Neural cell (in vitro differentiated cells): ENCODE results near the gene ARHGEF12. TPM values are rescaled to one million over a fixed set of nuclear protein-coding genes. Genes with fewer than 3 reads are reported as not detected.
A peak's percentile ranks its signal among the peaks of the same experiment; 100 is the strongest.

Experiments used
- H2AFZ ChIP-seq: fragments of 200-600, 300-800 bp; sonication (generic), shearing (Covaris generic); 2 replicates; pipeline ENCODE4 v1.6.0; 2014; ENCODE audit warnings: low read depth, mild to moderate bottlenecking, antibody characterized with exemption, low read length, moderate library complexity
- H3F3A ChIP-seq: fragments of 200-600 bp; shearing (Covaris generic); 2 replicates; pipeline ENCODE4 v1.6.1; 2016; ENCODE audit warnings: mild to moderate bottlenecking, moderate library complexity, mixed read lengths, antibody characterized with exemption, low read length; ENCODE audit not compliant: insufficient read depth, poor library complexity, severe bottlenecking
- H3K27ac ChIP-seq: fragments of 200-600, 300-800 bp; sonication (generic), shearing (Covaris generic); 2 replicates; pipeline ENCODE4 v1.5.1; 2014; ENCODE audit warnings: mild to moderate bottlenecking, low read length, moderate library complexity
- H3K27me3 ChIP-seq: fragments of 300-800, 200-600 bp; sonication (generic), shearing (Covaris generic); 2 replicates; pipeline ENCODE4 v1.6.0; 2014; ENCODE audit warnings: mild to moderate bottlenecking, low read depth, low read length, moderate library complexity; ENCODE audit not compliant: insufficient read depth
- H3K36me3 ChIP-seq: fragments of 300-800, 200-600 bp; sonication (generic), shearing (Covaris generic); 2 replicates; pipeline ENCODE4 v1.5.1; 2014; ENCODE audit warnings: mild to moderate bottlenecking, antibody characterized with exemption, low read length, moderate library complexity; ENCODE audit not compliant: insufficient read depth
- H3K4me2 ChIP-seq: fragments of 300-800, 200-600 bp; sonication (generic), shearing (Covaris generic); 2 replicates; pipeline ENCODE4 v1.6.0; 2014; ENCODE audit warnings: mild to moderate bottlenecking, low read length
- H3K4me3 ChIP-seq: fragments of 300-800, 200-600 bp; sonication (generic), shearing (Covaris generic); 2 replicates; pipeline ENCODE4 v1.5.1; 2014; ENCODE audit warnings: mild to moderate bottlenecking, low read length, moderate library complexity
- H3K79me2 ChIP-seq: fragments of 200-600 bp; shearing (Covaris generic); replicated peaks from 2 replicates; pipeline ENCODE4 v1.6.0; 2014; ENCODE audit warnings: mild to moderate bottlenecking, low read length, moderate library complexity; ENCODE audit not compliant: insufficient read depth
- H3K9ac ChIP-seq: fragments of 300-800, 200-600 bp; sonication (generic), shearing (Covaris generic); 2 replicates; pipeline ENCODE4 v1.6.1; 2016; ENCODE audit warnings: mild to moderate bottlenecking, low read length, mixed read lengths
- H3K9me2 ChIP-seq: fragments of 200-600 bp; shearing (Covaris generic); 2 replicates; pipeline ENCODE4 v1.6.1; 2016; ENCODE audit warnings: mild to moderate bottlenecking, low read length, mixed read lengths; ENCODE audit not compliant: insufficient read depth
- H3K9me3 ChIP-seq: fragments of 200-600, 300-800 bp; sonication (generic), shearing (Covaris generic); 2 replicates; pipeline ENCODE4 v1.6.1; 2016; ENCODE audit warnings: mild to moderate bottlenecking, mixed run types, low read length, moderate library complexity, mixed read lengths
- H4K20me1 ChIP-seq: fragments of 200-600 bp; shearing (Covaris generic); 2 replicates; pipeline ENCODE4 v1.6.1; 2016; ENCODE audit warnings: mild to moderate bottlenecking, mixed run types; ENCODE audit not compliant: insufficient read depth
- CTCF ChIP-seq: fragments of 450-650 bp; IDR thresholded peaks from 2 replicates; pipeline ENCODE4 v1.5.1; 2014; ENCODE audit warnings: antibody characterized with exemption, mild to moderate bottlenecking, moderate library complexity; ENCODE audit not compliant: poor library complexity, severe bottlenecking
- EP300 ChIP-seq: fragments of 450-650 bp; conservative IDR thresholded peaks from 2 replicates; pipeline ENCODE4 v1.6.1; 2014; ENCODE audit warnings: antibody characterized with exemption, mild to moderate bottlenecking, moderate library complexity; ENCODE audit not compliant: poor library complexity, severe bottlenecking
- EZH2 ChIP-seq: fragments of 200-600, 300-800 bp; shearing (Covaris generic), sonication (generic); IDR thresholded peaks from 2 replicates; pipeline ENCODE4 v1.6.1; 2014; ENCODE audit warnings: antibody characterized with exemption, low read length, borderline replicate concordance, mild to moderate bottlenecking; ENCODE audit not compliant: insufficient read depth, poor library complexity, severe bottlenecking
- MXI1 ChIP-seq: fragments of 450-650 bp; conservative IDR thresholded peaks from 2 replicates; pipeline ENCODE4 v1.6.1; 2014; ENCODE audit warnings: antibody characterized with exemption, mild to moderate bottlenecking; ENCODE audit not compliant: poor library complexity, severe bottlenecking
- POLR2AphosphoS5 ChIP-seq: IDR thresholded peaks from 2 replicates; pipeline ENCODE4 v1.6.1; 2012
- RAD21 ChIP-seq: fragments of 450-650 bp; conservative IDR thresholded peaks from 2 replicates; pipeline ENCODE4 v1.6.1; 2014; ENCODE audit warnings: antibody characterized with exemption, mild to moderate bottlenecking, moderate library complexity
- REST ChIP-seq: IDR thresholded peaks from 2 replicates; pipeline ENCODE4 v1.6.1; 2012; ENCODE audit warnings: borderline replicate concordance
- SMC3 ChIP-seq: fragments of 450-650 bp; conservative IDR thresholded peaks from 2 replicates; pipeline ENCODE4 v1.6.1; 2014; ENCODE audit warnings: antibody characterized with exemption, mild to moderate bottlenecking, moderate library complexity; ENCODE audit not compliant: poor library complexity
- TAF1 ChIP-seq: IDR thresholded peaks from 2 replicates; pipeline ENCODE4 v1.6.1; 2012; ENCODE audit warnings: low read depth
- polyA plus RNA-seq: library from polyadenylated mRNA; depleted of rRNA; stranded (reverse); fragments of >200 nt; gene quantifications from 2 replicates; pipeline ENCODE4 v1.2.3, GENCODE V29; 2014

The ARHGEF12 gene
- polyA plus RNA-seq, 1 donor from 2014 or later, result 93.4 TPM

- H3K9ac ChIP-seq, result no peak overlapping the region
- peaks cover 3% of the 10 kb centered on the region for H3F3A ChIP-seq
- H4K20me1 ChIP-seq, result peaks cover 7% of the 10 kb centered on the region
- H3K9me2 ChIP-seq, result no peaks in the 10 kb centered on the region
- H3K9me3 ChIP-seq, result no peaks in the 10 kb centered on the region
- no peak overlapping the region for H3K4me2 ChIP-seq
- peaks cover 97% of the 10 kb centered on the region for H3K79me2 ChIP-seq
- peak overlapping the region; percentile 32 for H3K4me3 ChIP-seq
- no peak overlapping the region for H2AFZ ChIP-seq
- no peak overlapping the region for H3K27ac ChIP-seq
- H3K27me3 ChIP-seq, result no peaks in the 10 kb centered on the region
- TF ChIP-seq REST, result no peak
- TF ChIP-seq CTCF, result no peak
- TF ChIP-seq TAF1, result no peak
- TF ChIP-seq EP300, result no peak
- H3K36me3 ChIP-seq, result peaks cover 7% of the 10 kb centered on the region
These were observed 55.6 kb downstream of the ARHGEF12 start for GRCh38 chr11:120391854-120392253.

- no peak overlapping the region for H3K4me2 ChIP-seq
- no peak overlapping the region for H3K4me3 ChIP-seq
- no peak overlapping the region for H2AFZ ChIP-seq
- peaks cover 7% of the 10 kb centered on the region for H4K20me1 ChIP-seq
- no peak for TF ChIP-seq TAF1
- H3K9me2 ChIP-seq, result no peaks in the 10 kb centered on the region
- no peak overlapping the region for H3K9ac ChIP-seq
- H3F3A ChIP-seq, result peaks cover 3% of the 10 kb centered on the region
- peaks cover 97% of the 10 kb centered on the region for H3K79me2 ChIP-seq
- no peaks in the 10 kb centered on the region for H3K9me3 ChIP-seq
- no peaks in the 10 kb centered on the region for H3K27me3 ChIP-seq
- H3K27ac ChIP-seq, result no peak overlapping the region
- H3K36me3 ChIP-seq, result peaks cover 7% of the 10 kb centered on the region
These were observed 56.1 kb downstream of the ARHGEF12 start for GRCh38 chr11:120392314-120392713.

- H3K36me3 ChIP-seq, result peaks cover 7% of the 10 kb centered on the region
- H3K9ac ChIP-seq, result no peak overlapping the region
- peaks cover 7% of the 10 kb centered on the region for H4K20me1 ChIP-seq
- H3K4me3 ChIP-seq, result no peak overlapping the region
- H2AFZ ChIP-seq, result no peak overlapping the region
- no peaks in the 10 kb centered on the region for H3K27me3 ChIP-seq
- H3F3A ChIP-seq, result peaks cover 3% of the 10 kb centered on the region
- H3K9me3 ChIP-seq, result no peaks in the 10 kb centered on the region
- no peaks in the 10 kb centered on the region for H3K9me2 ChIP-seq
- peaks cover 97% of the 10 kb centered on the region for H3K79me2 ChIP-seq
- no peak overlapping the region for H3K27ac ChIP-seq
- H3K4me2 ChIP-seq, result no peak overlapping the region
- TF ChIP-seq EP300 (no peak), POLR2AphosphoS5 (no peak), REST (no peak), CTCF (no peak), MXI1 (no peak), SMC3 (no peak), TAF1 (no peak), RAD21 (no peak), EZH2 (no peak)
These were observed 56.6 kb downstream of the ARHGEF12 start for GRCh38 chr11:120392793-120393192.
